Measurements from ENCODE around the gene ACSF3.
"Not testable (repeated sequence)": the region's sequence is repeated elsewhere in the genome, so short reads cannot be mapped to it uniquely, and the experiment has no call there.

The ACSF3 gene

DNA sequence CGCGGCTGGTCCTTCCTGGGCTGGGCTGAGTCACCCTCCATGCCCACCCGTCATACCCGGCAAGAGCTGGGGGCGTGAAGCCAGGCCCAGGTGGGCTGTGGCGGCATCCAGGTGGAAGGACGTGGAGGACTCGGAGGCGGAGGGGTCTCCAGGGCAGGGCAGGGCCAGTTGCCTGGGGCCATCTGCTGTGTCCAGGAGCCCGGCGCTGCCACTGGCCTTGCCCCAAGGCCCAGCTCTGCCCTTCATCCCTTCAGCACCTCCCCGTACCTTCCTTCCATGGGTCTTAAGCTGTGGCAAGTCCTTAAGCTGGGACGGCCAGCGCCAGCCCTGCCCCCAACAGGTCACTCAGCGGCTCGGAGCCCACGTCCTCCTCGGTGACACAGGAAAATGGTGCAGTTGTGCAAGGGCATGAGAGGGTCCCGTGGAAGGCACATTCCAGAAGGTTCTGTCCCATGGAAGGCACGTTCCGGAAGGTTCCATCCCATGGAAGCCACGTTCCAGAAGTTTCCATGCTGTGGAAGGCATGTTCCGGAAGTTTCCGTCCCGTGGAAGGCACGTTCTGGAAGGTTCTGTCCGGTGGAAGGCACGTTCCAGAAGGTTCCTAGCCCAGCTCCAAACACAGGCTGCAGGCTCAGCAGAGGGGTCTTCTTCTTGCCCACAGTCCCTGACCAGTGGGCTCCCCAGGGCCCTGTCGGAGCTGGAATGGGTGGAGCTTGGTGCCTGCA lies 67.5 kb downstream of the ACSF3 start:
- no peak overlapping the region for H3K4me3 Mint-ChIP-seq
- H3K9me3 Mint-ChIP-seq: no peaks in the 10 kb centered on the region
- H3K27me3 Mint-ChIP-seq: no peaks in the 10 kb centered on the region
- H3K4me1 Mint-ChIP-seq (ENCODE audit: low read depth): no peaks in the 10 kb centered on the region
- no peaks in the 10 kb centered on the region for H3K36me3 Mint-ChIP-seq (ENCODE audit: low read depth)
- H3K27ac Mint-ChIP-seq: no peak overlapping the region

- H3K4me3 Mint-ChIP-seq: no peak overlapping the region
- H3K27me3 Mint-ChIP-seq: no peaks in the 10 kb centered on the region
- H3K9me3 Mint-ChIP-seq: no peaks in the 10 kb centered on the region
- H3K4me1 Mint-ChIP-seq (ENCODE audit: low read depth): no peaks in the 10 kb centered on the region
- no peaks in the 10 kb centered on the region for H3K36me3 Mint-ChIP-seq (ENCODE audit: low read depth)
- no peak overlapping the region for H3K27ac Mint-ChIP-seq
Observed at GRCh38 chr16:89161763-89162713, 68.4 kb downstream of the ACSF3 start.

GRCh38 chr16:89163297-89163696 lies 69.6 kb downstream of the ACSF3 start:
- H3K4me3 Mint-ChIP-seq: no peak overlapping the region
- no peaks in the 10 kb centered on the region for H3K36me3 Mint-ChIP-seq (ENCODE audit: low read depth)
- H3K27ac Mint-ChIP-seq: no peak overlapping the region
- no peaks in the 10 kb centered on the region for H3K9me3 Mint-ChIP-seq
- H3K27me3 Mint-ChIP-seq: no peaks in the 10 kb centered on the region
- no peaks in the 10 kb centered on the region for H3K4me1 Mint-ChIP-seq (ENCODE audit: low read depth)

DNA sequence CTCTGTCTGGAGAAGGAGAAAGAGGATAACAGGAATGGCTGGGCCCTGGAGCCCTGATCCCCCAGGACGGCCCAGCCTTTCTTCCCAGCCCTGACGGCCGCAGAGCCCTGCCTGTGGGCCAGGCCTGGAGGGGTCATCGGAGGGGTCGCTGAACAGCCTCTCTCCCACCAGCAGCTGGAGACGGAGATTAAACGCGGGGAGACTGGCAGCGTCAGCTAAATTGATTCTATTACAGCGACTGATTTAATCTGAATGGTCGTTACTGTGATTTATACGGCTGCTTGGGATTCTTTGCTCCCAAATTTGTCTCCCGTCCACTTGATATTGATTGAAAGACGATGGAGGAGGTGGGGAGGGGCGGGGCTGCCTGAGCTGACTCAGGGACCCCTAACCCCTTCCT lies 70.8 kb downstream of the ACSF3 start:
- H3K4me3 Mint-ChIP-seq: no peak overlapping the region
- no peaks in the 10 kb centered on the region for H3K4me1 Mint-ChIP-seq (ENCODE audit: low read depth)
- no peaks in the 10 kb centered on the region for H3K9me3 Mint-ChIP-seq
- H3K36me3 Mint-ChIP-seq (ENCODE audit: low read depth): no peaks in the 10 kb centered on the region
- no peaks in the 10 kb centered on the region for H3K27me3 Mint-ChIP-seq
- H3K27ac Mint-ChIP-seq: no peak overlapping the region

GRCh38 chr16:89164847-89165680 lies 71.4 kb downstream of the ACSF3 start:
- Mint-ChIP-seq H3K36me3 (ENCODE audit: low read depth) (no peaks in the 10 kb centered on the region), H3K9me3 (no peaks in the 10 kb centered on the region), H3K4me1 (ENCODE audit: low read depth) (no peaks in the 10 kb centered on the region), H3K4me3 (no peak overlapping the region), H3K27ac (no peak overlapping the region), H3K27me3 (no peaks in the 10 kb centered on the region)

DNA sequence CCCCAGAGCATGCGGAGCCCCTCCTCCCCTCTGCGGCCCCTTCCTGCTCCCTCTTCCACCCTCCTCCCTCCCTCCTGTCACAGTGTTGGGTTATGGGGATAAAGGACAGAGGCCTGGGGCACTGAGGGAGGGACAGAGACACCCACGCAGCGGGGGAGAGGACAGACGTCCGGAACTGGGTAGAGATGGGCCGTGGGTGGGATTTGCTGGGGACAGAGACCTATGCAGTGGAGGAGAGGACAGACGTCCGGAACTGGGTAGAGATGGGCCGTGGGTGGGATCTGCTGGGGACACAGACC lies 72.0 kb downstream of the ACSF3 start:
- not testable (repeated sequence) for H3K36me3 Mint-ChIP-seq (ENCODE audit: low read depth); H3K27me3 Mint-ChIP-seq; H3K27ac Mint-ChIP-seq

DNA sequence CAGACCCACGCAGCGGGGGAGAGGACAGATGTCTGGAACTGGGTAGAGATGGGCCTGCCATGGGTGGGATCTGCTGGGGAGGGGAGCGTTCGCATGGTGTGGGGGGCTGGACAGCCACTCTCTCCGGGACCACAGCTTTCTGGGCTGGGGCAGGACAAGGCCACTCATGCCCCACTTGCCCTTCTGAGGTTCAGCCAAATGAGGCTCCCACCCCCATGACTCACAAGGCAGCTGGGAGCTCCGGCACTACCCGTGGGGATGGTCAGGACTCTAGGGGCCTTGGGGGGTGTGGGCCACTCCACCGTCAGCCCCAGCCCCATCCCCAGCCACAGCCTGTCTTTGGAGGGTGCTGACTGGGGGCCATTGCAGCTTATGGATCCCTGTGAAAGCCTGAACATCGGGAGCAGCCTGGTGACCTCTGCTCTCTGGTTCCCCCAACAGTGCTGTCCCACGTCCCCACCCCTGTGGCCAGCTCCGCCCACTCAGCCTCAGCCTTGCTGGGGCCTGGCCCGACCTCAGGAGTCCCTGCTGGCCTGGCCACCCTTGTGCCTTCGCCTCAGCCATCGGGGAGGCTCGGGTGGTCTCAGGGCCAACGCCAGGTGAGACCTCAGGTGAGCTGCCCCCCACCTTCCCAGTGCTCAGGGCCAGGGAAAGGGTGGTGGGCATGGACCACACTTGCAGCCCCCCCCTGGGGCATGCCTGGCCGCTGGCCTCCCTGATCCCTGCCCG lies 73.2 kb downstream of the ACSF3 start:
- no peaks in the 10 kb centered on the region for H3K27me3 Mint-ChIP-seq
- no peaks in the 10 kb centered on the region for H3K36me3 Mint-ChIP-seq (ENCODE audit: low read depth)
- no peak overlapping the region for H3K27ac Mint-ChIP-seq
- H3K4me1 Mint-ChIP-seq (ENCODE audit: low read depth): peaks cover 6% of the 10 kb centered on the region
- no peak overlapping the region for H3K4me3 Mint-ChIP-seq
- no peaks in the 10 kb centered on the region for H3K9me3 Mint-ChIP-seq

More for the DNA sequence above, 72.0 kb downstream of the ACSF3 start:
- not testable (repeated sequence) for H3K4me1 Mint-ChIP-seq (ENCODE audit: low read depth); H3K4me3 Mint-ChIP-seq; H3K9me3 Mint-ChIP-seq

DNA sequence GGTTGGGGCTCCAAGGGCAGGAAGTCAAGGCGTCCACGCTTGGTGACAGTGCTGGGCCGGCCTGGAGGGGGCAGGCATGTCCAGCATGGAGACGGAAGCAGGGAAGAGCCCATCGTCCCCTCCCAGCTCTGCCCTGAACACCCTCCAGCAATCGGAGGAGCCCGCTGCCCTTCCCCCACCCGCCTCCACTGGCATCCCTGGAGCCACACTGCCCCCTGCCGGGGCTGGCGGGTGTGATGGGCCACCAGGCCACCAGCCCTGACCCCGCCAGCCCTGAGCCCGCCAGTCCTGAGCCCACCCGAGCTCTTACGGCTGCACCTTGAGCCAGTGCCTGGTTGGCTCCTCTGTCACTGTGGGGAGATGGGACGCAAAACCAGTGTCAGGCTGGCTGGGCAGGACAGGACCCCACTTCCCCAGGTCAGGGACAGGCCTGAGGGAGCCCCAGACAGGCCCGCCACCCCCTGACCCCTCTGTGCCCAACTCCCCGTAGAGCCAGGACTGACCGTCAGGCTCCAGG lies 73.8 kb downstream of the ACSF3 start:
- Mint-ChIP-seq H3K27ac (no peak overlapping the region), H3K27me3 (no peaks in the 10 kb centered on the region), H3K4me1 (ENCODE audit: low read depth) (peaks cover 6% of the 10 kb centered on the region), H3K4me3 (no peak overlapping the region), H3K36me3 (ENCODE audit: low read depth) (no peaks in the 10 kb centered on the region), H3K9me3 (no peaks in the 10 kb centered on the region)

- Mint-ChIP-seq H3K4me3 (no peak overlapping the region), H3K4me1 (ENCODE audit: low read depth) (peaks cover 6% of the 10 kb centered on the region), H3K36me3 (ENCODE audit: low read depth) (no peaks in the 10 kb centered on the region), H3K27ac (no peak overlapping the region), H3K27me3 (no peaks in the 10 kb centered on the region), H3K9me3 (no peaks in the 10 kb centered on the region)
Observed at GRCh38 chr16:89168381-89169189, 74.9 kb downstream of the ACSF3 start.

GRCh38 chr16:89169778-89170177 lies 76.1 kb downstream of the ACSF3 start:
- Mint-ChIP-seq H3K36me3 (ENCODE audit: low read depth) (no peaks in the 10 kb centered on the region), H3K27me3 (no peaks in the 10 kb centered on the region), H3K27ac (no peak overlapping the region), H3K4me1 (ENCODE audit: low read depth) (peaks cover 6% of the 10 kb centered on the region), H3K4me3 (no peak overlapping the region), H3K9me3 (no peaks in the 10 kb centered on the region)

DNA sequence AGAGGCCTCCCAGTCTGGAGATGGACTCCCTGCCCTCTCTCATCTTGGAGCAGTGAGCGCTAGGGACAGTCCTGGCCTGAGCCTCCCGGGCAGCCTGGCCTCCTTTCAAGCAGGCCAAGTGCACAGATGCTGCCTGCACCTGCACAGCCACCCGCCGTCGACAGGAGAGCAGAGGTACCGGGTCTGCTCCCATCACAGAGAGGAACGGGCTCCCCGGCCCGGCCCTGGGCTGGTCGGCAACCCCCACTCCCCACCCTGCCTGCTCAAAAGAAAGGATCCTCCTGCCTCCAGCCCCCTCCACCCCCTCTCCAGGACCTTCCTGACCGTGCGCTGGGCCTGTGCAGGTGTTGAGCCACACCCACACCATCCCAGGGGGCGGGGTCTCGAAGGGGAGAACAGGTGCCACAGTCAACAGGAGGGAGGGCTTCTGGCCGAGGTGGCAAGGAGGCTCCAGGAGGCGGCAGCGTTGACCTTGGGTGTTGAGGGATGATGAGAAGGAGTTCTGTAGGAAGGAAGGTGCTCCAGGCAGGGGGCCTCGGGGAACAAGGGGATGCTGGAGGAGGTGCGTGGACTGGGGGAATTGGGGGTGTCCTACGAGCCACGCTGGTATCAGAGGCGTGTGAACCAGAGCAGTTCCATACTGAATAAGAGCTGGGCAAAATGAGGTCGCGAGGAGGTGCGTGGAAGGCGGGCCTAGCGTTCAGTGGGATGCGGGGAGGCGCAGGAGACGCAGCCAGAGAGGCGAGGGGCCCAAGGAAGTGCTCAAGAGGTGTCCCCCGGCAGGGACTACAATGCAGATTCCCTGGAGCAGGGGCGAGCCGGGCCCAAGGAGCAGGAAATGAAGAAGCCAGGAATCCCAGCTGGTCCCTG lies 76.9 kb downstream of the ACSF3 start:
- Mint-ChIP-seq H3K27ac (no peak overlapping the region), H3K9me3 (no peaks in the 10 kb centered on the region), H3K4me1 (ENCODE audit: low read depth) (peaks cover 6% of the 10 kb centered on the region), H3K27me3 (no peaks in the 10 kb centered on the region), H3K4me3 (peak overlapping the region; percentile 69), H3K36me3 (ENCODE audit: low read depth) (no peaks in the 10 kb centered on the region)

DNA sequence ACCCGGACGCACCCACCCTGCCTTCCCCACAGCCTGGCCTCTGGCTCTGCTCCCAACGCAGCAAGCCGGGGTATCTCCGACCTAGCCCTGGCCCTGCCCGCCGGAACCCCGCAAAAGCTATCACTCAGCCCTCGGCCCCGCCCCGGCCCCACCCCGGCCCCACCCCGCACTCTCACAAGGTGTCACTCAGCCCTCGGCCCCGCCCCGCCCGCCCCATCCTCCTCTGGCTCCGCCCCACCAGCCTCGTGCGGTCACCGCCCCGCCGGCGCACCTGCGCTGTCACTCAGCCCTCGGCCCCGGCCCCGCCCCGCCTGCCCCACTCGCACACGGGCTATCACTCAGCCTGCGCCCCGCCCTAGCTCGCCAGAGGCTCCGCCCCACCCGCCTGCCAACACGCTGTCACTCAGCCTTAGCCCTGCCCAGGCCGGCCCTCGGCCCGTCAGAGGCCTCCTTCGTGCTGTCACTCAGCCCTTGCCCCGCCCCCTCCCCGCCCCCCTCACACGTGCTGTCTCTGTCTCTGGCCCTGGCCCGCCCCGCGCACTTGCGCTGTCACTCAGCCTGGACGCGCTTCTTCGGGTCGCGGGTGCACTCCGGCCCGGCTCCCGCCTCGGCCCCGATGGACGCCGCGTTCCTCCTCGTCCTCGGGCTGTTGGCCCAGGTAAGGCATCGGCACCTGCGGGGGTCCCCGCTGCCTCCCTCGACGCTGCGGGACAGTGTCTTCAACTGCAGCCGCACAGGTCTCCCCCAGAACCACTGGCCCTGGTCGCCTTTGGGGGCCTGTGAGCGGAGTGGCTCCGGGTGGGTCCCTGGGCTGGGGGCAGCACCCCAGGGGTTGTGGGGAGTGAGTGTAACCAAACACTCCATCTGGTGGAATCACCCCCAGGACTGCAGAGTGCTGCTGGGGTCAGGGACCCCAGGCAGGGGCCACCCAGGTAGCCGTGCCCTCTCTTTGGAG lies 77.8 kb downstream of the ACSF3 start, which contains the start of gene CDH15:
Gene CDH15 (plus strand): TSS at position 533 of the 955 bp plus-strand sequence. CDS start 84 bp downstream, at position 617.
- peaks cover 6% of the 10 kb centered on the region for H3K4me1 Mint-ChIP-seq (ENCODE audit: low read depth)

More for the DNA sequence above, 77.8 kb downstream of the ACSF3 start, which contains the start of gene CDH15:
- no peaks in the 10 kb centered on the region for H3K27me3 Mint-ChIP-seq
- H3K27ac Mint-ChIP-seq: no peak within 1 kb of the TSS
- H3K4me3 Mint-ChIP-seq: peak within 1 kb of the TSS; percentile 69
- no peaks in the 10 kb centered on the region for H3K36me3 Mint-ChIP-seq (ENCODE audit: low read depth)
- no peaks in the 10 kb centered on the region for H3K9me3 Mint-ChIP-seq
